HepG2 (cell line): ENCODE results near the gene ZFAND3. TPM values are rescaled to one million over a fixed set of nuclear protein-coding genes. Genes with fewer than 3 reads are reported as not detected.

Experiments
- ATAC-seq: fragments of 200-7000 bp; cut with Tn5 transposase; 3 replicates; pipeline ENCODE4 v1.9.1; 2020; ENCODE audit warnings: mild to moderate bottlenecking, moderate library complexity
- BruUV-seq: library from RNA; stranded (reverse); fragments of 400-500 nt; replicated peaks from 2 replicates; lab custom pipeline; 2021; lab: Mats Ljungman, UMichigan
- CTCF ChIA-PET: fragments of 300-600 bp; formaldehyde crosslinking; extraction: SDS; loops from one replicate; lab custom pipeline; 2021; ENCODE audit warnings: low total read pairs, inconsistent platforms, low intra/inter-chr PET ratio; lab: Yijun Ruan, JAX
- POLR2A ChIA-PET: fragments of 350-600 bp; sonication (Branson Sonifier 250); formaldehyde crosslinking; loops from one replicate; lab custom pipeline; 2020; ENCODE audit warnings: antibody characterized with exemption, inconsistent platforms; lab: Yijun Ruan, JAX
- DNase-seq: peaks from one replicate; pipeline ENCODE4 v3.0.0-alpha.2; 2015; ENCODE audit warnings: low spot score
- FAIRE-seq: peaks from 3 replicates; lab custom pipeline; 2011; peaks lifted over from hg19 to GRCh38; lab: Jason Lieb, UNC
- H2AFZ ChIP-seq: one replicate; pipeline ENCODE4 v1.6.1; 2011; ENCODE audit warnings: low read length, inconsistent platforms
- H3K27ac ChIP-seq: fragments of 300-600 bp; 3 replicates; pipeline ENCODE4 v1.8.0; 2011; ENCODE audit warnings: mixed run types, mild to moderate bottlenecking, mixed read lengths, low read length, inconsistent platforms; ENCODE audit not compliant: insufficient read depth; ENCODE audit errors: extremely low read length
- H3K27me3 ChIP-seq, 2 experiments: fragments of 200-600 bp in 1 of 2; 2 replicates in 1 of 2; 3 replicates in 1 of 2; pipeline versions ENCODE4 v1.6.0 to v1.8.0; 2011; ENCODE audit warnings: low read length in 2 of 2, mild to moderate bottlenecking in 2 of 2, moderate library complexity in 2 of 2, inconsistent platforms in 1 of 2; ENCODE audit not compliant: insufficient read depth in 2 of 2, control insufficient read depth in 1 of 2
- H3K36me3 ChIP-seq, 2 experiments: fragments of 200-600 bp in 1 of 2; replicated peaks in 1 of 2; 2 replicates in 1 of 2; 3 replicates in 1 of 2; pipeline versions ENCODE4 v1.5.1 to v1.8.0; 2011; ENCODE audit warnings: low read length in 2 of 2, inconsistent platforms in 1 of 2; ENCODE audit not compliant: insufficient read depth in 2 of 2, control insufficient read depth in 1 of 2
- H3K4me1 ChIP-seq: 2 replicates; pipeline ENCODE4 v1.5.1; 2012; ENCODE audit warnings: low read length, inconsistent platforms; ENCODE audit not compliant: insufficient read depth
- H3K4me2 ChIP-seq: 2 replicates; pipeline ENCODE4 v1.6.0; 2011; ENCODE audit warnings: low read depth, low read length, inconsistent platforms
- H3K4me3 ChIP-seq, 3 experiments: fragments of 200-600 bp in 1 of 3; sonication (generic), shearing (Covaris generic) in 1 of 3; replicated peaks in 1 of 3; 2 replicates each; pipeline ENCODE4 v1.5.1; 2011 to 2016; ENCODE audit warnings: low read length in 3 of 3, inconsistent platforms in 2 of 3, low read depth in 2 of 3, mild to moderate bottlenecking in 2 of 3, control low read depth in 1 of 3, mixed read lengths in 1 of 3; ENCODE audit not compliant: insufficient read depth in 1 of 3
- H3K79me2 ChIP-seq: one replicate; pipeline ENCODE4 v1.6.1; 2011; ENCODE audit warnings: low read length, inconsistent platforms; ENCODE audit not compliant: insufficient read depth
- H3K9ac ChIP-seq: 2 replicates; pipeline ENCODE4 v1.6.0; 2011; ENCODE audit warnings: mild to moderate bottlenecking, low read depth, low read length, inconsistent platforms; ENCODE audit not compliant: insufficient read depth
- H3K9me3 ChIP-seq: 2 replicates; pipeline ENCODE4 v1.5.1; 2012; ENCODE audit warnings: mild to moderate bottlenecking, low read length
- H4K20me1 ChIP-seq: 2 replicates; pipeline ENCODE4 v1.6.0; 2011; ENCODE audit warnings: inconsistent platforms, mild to moderate bottlenecking, low read length, moderate library complexity; ENCODE audit not compliant: insufficient read depth
- KLF12 ChIP-seq: sonication (generic); formaldehyde crosslinking; IDR thresholded peaks from 2 replicates; pipeline ENCODE4 v1.4.0; 2020; ENCODE audit warnings: missing genetic modification reagents, borderline replicate concordance
- RAD21 ChIP-seq: fragments of 450-650 bp; formaldehyde crosslinking; IDR thresholded peaks from 2 replicates; pipeline ENCODE4 v1.5.0; 2020; ENCODE audit warnings: mild to moderate bottlenecking
- SMC3 ChIP-seq: IDR thresholded peaks from 2 replicates; pipeline ENCODE4 v1.6.1; 2011; ENCODE audit warnings: low read length, improper control_type of control experiment
- STAG1 ChIP-seq: sonication (generic); formaldehyde crosslinking; IDR thresholded peaks from 2 replicates; pipeline ENCODE4 v1.4.0; 2020; ENCODE audit warnings: missing genetic modification reagents
- ZNF468 ChIP-seq: sonication (generic); formaldehyde crosslinking; IDR thresholded peaks from 2 replicates; pipeline ENCODE4 v1.8.0; 2022; ENCODE audit warnings: mild to moderate bottlenecking, moderate library complexity, missing genetic modification reagents
- ZNF510 ChIP-seq: sonication (generic); formaldehyde crosslinking; IDR thresholded peaks from 2 replicates; pipeline ENCODE4 v1.4.0; 2020; ENCODE audit warnings: low read depth, mild to moderate bottlenecking, missing genetic modification reagents
- WGBS: methylation state at CpG from one replicate; pipeline ENCODE4 v1.1.6; 2017; ENCODE audit warnings: low lambda C conversion rate; 5-methylcytosine and 5-hydroxymethylcytosine counted together
- in situ Hi-C: cut with HindIII; loops from 2 replicates; pipeline ENCODE4 v1.10.0; 2017; ENCODE audit warnings: low pct_unique_long_range_greater_than_20kb; ENCODE audit not compliant: extremely low pct_ligation_motif_present
- intact Hi-C: fragments of 100-400 bp; cut with micrococcal nuclease; formaldehyde crosslinking; loops from one replicate; pipeline ENCODE4 v1.10.0; 2022; ENCODE audit not compliant: unreplicated experiment
- polyA plus RNA-seq, 8 experiments: library from polyadenylated mRNA; depleted of rRNA in 3 of 8; stranded (reverse) in 7 of 8; unstranded in 1 of 8; fragments of >200 nt; fragmentation: Illumina TruSeq in 4 of 8; extraction: Trizol in 4 of 8; gene quantifications; 2 replicates each; pipeline versions ENCODE4 v1.2.1 to v1.2.3, GENCODE V29; 2011 to 2016; ENCODE audit warnings: low read depth in 4 of 8, missing spikeins in 1 of 8, mixed read lengths in 1 of 8; ENCODE audit not compliant: insufficient read depth in 1 of 8
- total RNA-seq, 5 experiments: library from RNA; depleted of rRNA; stranded (reverse); fragments of >200 nt; fragmentation: Illumina TruSeq; extraction: Trizol; gene quantifications; 2 replicates each; pipeline ENCODE4 v1.2.3, GENCODE V29; 2016; ENCODE audit warnings: low read depth in 1 of 5
- TF ChIP-seq, protein P1 (sequence below): sonication (generic); formaldehyde crosslinking; IDR thresholded peaks from 2 replicates; pipeline ENCODE4 v1.5.0; 2020; ENCODE audit warnings: mild to moderate bottlenecking, missing genetic modification reagents, moderate library complexity

Gene ZFAND3
- total and polyA plus RNA-seq, 2 of the 13 experiments (the other 11 are each of a cell fraction or from before 2014, with no cell fraction given) = 16.4 to 17.1 TPM

DNA sequence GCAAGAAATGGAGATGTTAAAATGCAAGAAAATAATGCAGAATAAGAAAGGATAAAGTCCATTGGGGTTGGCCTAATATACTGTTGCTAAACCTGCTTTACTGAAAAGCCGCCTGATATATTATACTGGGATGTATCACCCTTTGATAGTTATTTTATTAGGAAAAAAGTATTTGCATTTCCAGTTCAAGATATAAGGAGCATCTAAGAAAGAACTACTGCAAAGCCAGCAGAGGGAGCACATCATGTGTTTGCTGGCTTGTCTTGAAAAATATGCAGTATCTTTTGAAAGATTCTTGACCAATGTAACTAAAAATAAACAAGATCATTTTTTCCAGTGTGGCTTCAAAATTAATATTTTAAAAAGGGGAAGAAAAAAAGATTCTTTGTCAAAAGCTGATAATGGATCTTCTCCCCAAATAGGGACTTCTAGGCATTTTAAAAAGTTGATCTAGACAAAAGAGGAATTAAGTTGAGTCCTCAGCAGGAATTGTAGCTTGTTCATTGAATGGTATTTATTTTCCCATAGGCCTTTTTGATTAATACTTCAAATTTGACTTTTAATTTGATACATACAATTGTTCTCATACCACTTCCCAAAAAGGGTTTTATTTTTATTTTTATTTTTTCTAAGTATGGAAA lies 214.9 kb downstream of the ZFAND3 start:
- ChIA-PET POLR2A (interaction anchor here (1.2 kb wide), 1 partner anchor 11 kb away, joined by 4 read pairs; no protein-coding TSS in a partner anchor), CTCF (interaction anchor here (1.8 kb wide), 1 partner anchor 459 kb away, joined by 7 read pairs; no protein-coding TSS in a partner anchor)
- Histone ChIP-seq H3K9ac (no peak overlapping the region), H3K9me3 (no peaks in the 10 kb centered on the region), H2AFZ (no peak overlapping the region), H3K79me2 (peaks cover 12% of the 10 kb centered on the region), H3K4me1 (peaks cover 21% of the 10 kb centered on the region), H4K20me1 (0 out of 2 replicates have a peak, but pooled peaks cover 4% of the 10 kb centered on the region), H3K36me3 (no peaks in the 10 kb centered on the region), H3K27me3 (no peaks in the 10 kb centered on the region), H3K4me2 (no peak overlapping the region), H3K27ac (no peak overlapping the region), H3K4me3 (no peak overlapping the region)
- intact Hi-C loops (no loop called here), in situ Hi-C loops (loop anchor here (5.0 kb wide), 1 partner anchor 463 kb away; no protein-coding TSS in a partner anchor)
- peak; percentile 42; the same call in 1 of the 2 replicates for TF ChIP-seq RAD21 (CRISPR knock-in tag)
- peak; percentile 57; the same call in 1 of the 2 replicates for TF ChIP-seq SMC3
- TF ChIP-seq, protein P1, sequence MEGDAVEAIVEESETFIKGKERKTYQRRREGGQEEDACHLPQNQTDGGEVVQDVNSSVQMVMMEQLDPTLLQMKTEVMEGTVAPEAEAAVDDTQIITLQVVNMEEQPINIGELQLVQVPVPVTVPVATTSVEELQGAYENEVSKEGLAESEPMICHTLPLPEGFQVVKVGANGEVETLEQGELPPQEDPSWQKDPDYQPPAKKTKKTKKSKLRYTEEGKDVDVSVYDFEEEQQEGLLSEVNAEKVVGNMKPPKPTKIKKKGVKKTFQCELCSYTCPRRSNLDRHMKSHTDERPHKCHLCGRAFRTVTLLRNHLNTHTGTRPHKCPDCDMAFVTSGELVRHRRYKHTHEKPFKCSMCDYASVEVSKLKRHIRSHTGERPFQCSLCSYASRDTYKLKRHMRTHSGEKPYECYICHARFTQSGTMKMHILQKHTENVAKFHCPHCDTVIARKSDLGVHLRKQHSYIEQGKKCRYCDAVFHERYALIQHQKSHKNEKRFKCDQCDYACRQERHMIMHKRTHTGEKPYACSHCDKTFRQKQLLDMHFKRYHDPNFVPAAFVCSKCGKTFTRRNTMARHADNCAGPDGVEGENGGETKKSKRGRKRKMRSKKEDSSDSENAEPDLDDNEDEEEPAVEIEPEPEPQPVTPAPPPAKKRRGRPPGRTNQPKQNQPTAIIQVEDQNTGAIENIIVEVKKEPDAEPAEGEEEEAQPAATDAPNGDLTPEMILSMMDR = peak; percentile 59
- no peak for TF ChIP-seq KLF12 (CRISPR knock-in tag)
- 0 out of 2 replicates have a peak, but pooled peaks have one; percentile 30 for TF ChIP-seq ZNF510 (CRISPR knock-in tag)
- peak; percentile 65 for TF ChIP-seq STAG1 (CRISPR knock-in tag)
- no peak for TF ChIP-seq ZNF468 (CRISPR knock-in tag)
- FAIRE-seq (no peak), ATAC-seq (no peak), DNase-seq (peak; percentile 18)
- WGBS = 83% methylated on average over 1 of the region's 1 CpG
- no TSS peak for BruUV-seq
